BLaER1 (cell line): ENCODE results near the gene IFNA2.

Source experiments
- H3K27ac ChIP-seq: shearing (Covaris generic); formaldehyde crosslinking; 2 replicates; pipeline ENCODE4 v1.8.1; 2022
- H3K27me3 ChIP-seq: shearing (Covaris generic); formaldehyde crosslinking; 2 replicates; pipeline ENCODE4 v1.8.1; 2022
- H3K36me3 ChIP-seq: shearing (Covaris generic); formaldehyde crosslinking; 2 replicates; pipeline ENCODE4 v1.8.1; 2022
- H3K4me1 ChIP-seq: shearing (Covaris generic); formaldehyde crosslinking; 2 replicates; pipeline ENCODE4 v1.8.1; 2022
- H3K4me2 ChIP-seq: shearing (Covaris generic); formaldehyde crosslinking; 2 replicates; pipeline ENCODE4 v1.8.1; 2022
- H3K4me3 ChIP-seq: shearing (Covaris generic); formaldehyde crosslinking; 2 replicates; pipeline ENCODE4 v1.8.1; 2022
- H3K9ac ChIP-seq: shearing (Covaris generic); formaldehyde crosslinking; 2 replicates; pipeline ENCODE4 v1.8.1; 2022
- H3K9me3 ChIP-seq: shearing (Covaris generic); formaldehyde crosslinking; 2 replicates; pipeline ENCODE4 v1.8.1; 2022
- H4K20me1 ChIP-seq: shearing (Covaris generic); formaldehyde crosslinking; 2 replicates; pipeline ENCODE4 v1.8.1; 2022
- Cebpa-rat ChIP-seq: shearing (Covaris generic); IDR thresholded peaks from 2 replicates; pipeline ENCODE4 v1.8.1; 2022

The IFNA2 gene

DNA sequence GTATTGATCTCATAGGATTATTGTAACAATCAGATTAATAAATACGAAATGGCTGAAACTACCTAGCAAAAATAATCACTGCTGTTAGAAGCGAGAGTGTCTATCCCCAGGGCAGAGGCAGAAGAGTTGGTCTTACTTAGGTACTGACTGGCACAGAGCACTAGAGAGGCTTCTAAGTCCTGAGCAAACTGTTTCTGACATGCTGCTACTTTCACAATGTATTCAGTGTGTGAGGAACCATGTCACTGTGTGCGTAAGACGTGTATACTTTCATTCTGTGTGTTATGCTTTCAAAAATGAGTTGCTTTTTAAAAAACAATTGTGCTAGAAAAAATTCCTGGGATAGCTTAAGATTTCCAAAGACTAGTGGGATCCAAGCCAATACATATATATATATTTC, 44.5 kb downstream of the IFNA2 start:
- Histone ChIP-seq H3K4me2 (no peak overlapping the region), H3K36me3 (no peaks in the 10 kb centered on the region), H3K4me1 (peaks cover 10% of the 10 kb centered on the region; the same call in 1 of the 2 replicates), H3K9me3 (peaks cover 8% of the 10 kb centered on the region), H4K20me1 (no peaks in the 10 kb centered on the region), H3K27ac (no peak overlapping the region), H3K4me3 (no peak overlapping the region), H3K9ac (no peak overlapping the region), H3K27me3 (no peaks in the 10 kb centered on the region)
- TF ChIP-seq Cebpa-rat: no peak

DNA sequence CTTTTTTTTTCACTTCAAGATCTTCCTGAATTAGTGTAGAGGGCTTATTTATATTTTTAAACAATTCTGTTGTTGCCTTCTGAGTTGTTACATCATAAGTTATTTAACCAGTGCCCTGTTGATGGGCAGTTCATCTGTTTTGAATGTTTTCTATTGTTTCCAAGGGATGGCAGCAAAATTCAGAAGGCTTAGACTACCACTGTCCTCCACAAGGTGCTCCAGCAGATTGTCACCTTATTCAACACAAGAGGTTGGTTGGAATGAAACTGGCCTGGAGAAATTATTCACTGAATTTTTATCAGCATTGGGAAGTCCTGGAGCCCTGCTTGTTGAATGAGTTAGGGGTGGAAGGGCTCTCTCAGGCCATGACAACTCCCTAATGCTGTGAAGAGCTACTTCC, 48.7 kb downstream of the IFNA2 start:
- no peak overlapping the region for H3K4me3 ChIP-seq
- H3K4me2 ChIP-seq: no peak overlapping the region
- H3K9me3 ChIP-seq: no peaks in the 10 kb centered on the region
- peaks cover 27% of the 10 kb centered on the region for H4K20me1 ChIP-seq
- no peaks in the 10 kb centered on the region for H3K27me3 ChIP-seq
- H3K27ac ChIP-seq: no peak overlapping the region
- no peak for TF ChIP-seq Cebpa-rat
- H3K9ac ChIP-seq: no peak overlapping the region
- peaks cover 37% of the 10 kb centered on the region for H3K4me1 ChIP-seq
- H3K36me3 ChIP-seq: peaks cover 18% of the 10 kb centered on the region

DNA sequence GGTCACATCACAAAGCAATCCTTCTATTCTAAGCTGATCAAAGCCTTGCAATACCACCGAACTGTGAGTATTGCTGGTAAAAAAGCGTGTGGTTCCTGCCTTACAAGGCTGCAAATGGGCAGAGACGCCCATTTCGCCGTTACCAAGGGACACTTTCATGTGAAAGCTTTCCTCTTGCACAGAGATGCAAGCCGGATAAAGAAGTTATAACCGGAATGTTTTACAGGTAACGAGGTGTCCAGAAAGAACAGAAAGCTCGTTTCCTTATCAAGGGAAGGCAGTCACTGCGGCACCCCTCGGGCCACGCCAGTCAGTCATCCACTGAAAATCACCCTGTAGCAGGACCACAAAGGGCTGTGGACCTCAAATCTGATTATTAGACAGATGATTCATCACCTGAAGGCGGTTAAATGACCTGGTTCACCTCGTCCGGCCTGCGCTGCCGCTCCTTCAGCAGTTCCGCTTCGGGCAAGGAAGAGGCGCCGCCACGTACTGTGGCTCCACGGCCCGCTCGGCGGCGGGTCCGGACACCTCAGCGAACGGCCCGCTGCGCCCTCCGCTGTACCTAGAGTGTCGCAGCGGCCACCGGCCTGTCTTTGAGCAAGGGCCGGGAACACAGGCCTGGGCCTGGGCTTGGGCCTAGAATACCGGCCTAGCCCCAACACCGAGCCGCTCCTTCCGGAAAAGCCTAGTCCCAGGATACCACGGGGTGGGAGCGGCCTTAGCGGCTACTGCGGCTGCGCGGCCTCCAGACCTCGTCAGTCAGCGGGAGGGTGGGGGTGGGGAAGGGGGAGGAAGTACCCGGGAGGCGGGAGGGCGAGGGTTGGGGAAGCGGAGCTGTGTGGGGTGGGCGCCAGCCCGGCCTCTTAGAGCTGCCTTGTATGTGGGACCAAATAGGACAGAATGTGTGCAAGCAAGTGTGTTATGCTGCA, 50.2 kb downstream of the IFNA2 start, which contains the start of gene KLHL9:
TSS of gene KLHL9 (minus strand) at position 704 of the 932 bp plus-strand sequence. CDS start at position 159, 545 bp downstream.
- Histone ChIP-seq H3K9me3 (no peaks in the 10 kb centered on the region), H3K4me1 (peaks cover 51% of the 10 kb centered on the region), H3K4me3 (peak within 1 kb of the TSS; percentile 87), H3K9ac (peak within 1 kb of the TSS; percentile 98), H3K27me3 (no peaks in the 10 kb centered on the region), H3K4me2 (peak within 1 kb of the TSS; percentile 79), H4K20me1 (peaks cover 42% of the 10 kb centered on the region), H3K36me3 (peaks cover 27% of the 10 kb centered on the region), H3K27ac (peak within 1 kb of the TSS; percentile 99)
- no peak for TF ChIP-seq Cebpa-rat
